ENCODE results near the gene EEF1G.

DNA sequence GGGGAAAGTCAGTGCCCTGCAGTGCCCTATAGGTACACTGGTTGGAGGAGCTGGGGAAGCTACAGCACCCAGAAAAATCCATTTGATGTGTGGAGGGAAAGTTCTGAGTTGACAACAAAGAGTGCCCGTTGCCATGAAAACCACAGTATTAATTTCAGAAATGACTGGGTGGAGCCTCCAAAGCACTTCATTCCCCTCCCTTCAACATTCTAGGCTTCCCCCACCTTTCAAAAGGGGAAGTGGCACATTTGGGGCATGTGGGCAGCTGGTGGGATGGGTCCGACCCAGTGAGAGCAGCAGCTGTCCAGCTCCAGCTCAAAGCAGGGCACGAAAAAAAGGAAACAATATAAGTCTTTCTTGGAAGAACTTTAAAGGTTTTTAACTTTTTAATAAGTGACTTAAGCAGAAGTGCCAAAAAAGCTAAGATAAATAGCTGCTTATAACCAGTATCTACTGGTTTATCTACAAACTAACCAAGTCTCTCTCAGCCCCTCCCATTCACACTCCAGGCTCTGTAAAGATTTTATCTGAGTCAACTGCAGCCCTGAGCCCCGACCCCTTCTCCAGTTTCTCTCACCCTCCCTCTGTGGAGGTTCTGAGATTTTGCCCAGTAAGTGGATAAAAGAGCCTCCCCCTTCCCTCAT lies 18.1 kb downstream of the EEF1G start:
- TF ChIP-seq EP300 (IDR thresholded peaks at IDR 0.05): no peak
- TF ChIP-seq POLR2AphosphoS5 (IDR thresholded peaks at IDR 0.05): peak in 1 of 4 donors; percentile 8
- TF ChIP-seq, protein P1, sequence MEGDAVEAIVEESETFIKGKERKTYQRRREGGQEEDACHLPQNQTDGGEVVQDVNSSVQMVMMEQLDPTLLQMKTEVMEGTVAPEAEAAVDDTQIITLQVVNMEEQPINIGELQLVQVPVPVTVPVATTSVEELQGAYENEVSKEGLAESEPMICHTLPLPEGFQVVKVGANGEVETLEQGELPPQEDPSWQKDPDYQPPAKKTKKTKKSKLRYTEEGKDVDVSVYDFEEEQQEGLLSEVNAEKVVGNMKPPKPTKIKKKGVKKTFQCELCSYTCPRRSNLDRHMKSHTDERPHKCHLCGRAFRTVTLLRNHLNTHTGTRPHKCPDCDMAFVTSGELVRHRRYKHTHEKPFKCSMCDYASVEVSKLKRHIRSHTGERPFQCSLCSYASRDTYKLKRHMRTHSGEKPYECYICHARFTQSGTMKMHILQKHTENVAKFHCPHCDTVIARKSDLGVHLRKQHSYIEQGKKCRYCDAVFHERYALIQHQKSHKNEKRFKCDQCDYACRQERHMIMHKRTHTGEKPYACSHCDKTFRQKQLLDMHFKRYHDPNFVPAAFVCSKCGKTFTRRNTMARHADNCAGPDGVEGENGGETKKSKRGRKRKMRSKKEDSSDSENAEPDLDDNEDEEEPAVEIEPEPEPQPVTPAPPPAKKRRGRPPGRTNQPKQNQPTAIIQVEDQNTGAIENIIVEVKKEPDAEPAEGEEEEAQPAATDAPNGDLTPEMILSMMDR (IDR thresholded peaks at IDR 0.05): no peak
- no peak for TF ChIP-seq POLR2A (IDR thresholded peaks at IDR 0.05)

Data from sigmoid colon (tissue), 4 donors.